GM12865 (cell line): Measurements from ENCODE around the gene C1orf53.

Source experiments
- DNase-seq: peaks from one replicate; pipeline ENCODE4 v3.0.0; 2010; ENCODE audit warnings: low read depth
- H3K4me3 ChIP-seq: 2 replicates; pipeline ENCODE4 v1.5.1; 2011; ENCODE audit warnings: mild to moderate bottlenecking, low read depth, low read length, control low read depth
- CTCF ChIP-seq: IDR thresholded peaks from 2 replicates; pipeline ENCODE4 v1.5.1; 2011; ENCODE audit warnings: low read length, control low read depth, low read depth, inconsistent platforms; ENCODE audit not compliant: insufficient read depth; ENCODE audit errors: missing control alignments

Gene C1orf53

GRCh38 chr1:197907846-197908616 is 5.6 kb downstream of the C1orf53 start:
- no peak overlapping the region for H3K4me3 ChIP-seq
- TF ChIP-seq CTCF = no peak
- no peak for DNase-seq

- DNase-seq = no peak
- no peak for TF ChIP-seq CTCF
- H3K4me3 ChIP-seq = no peak overlapping the region
Measured at GRCh38 chr1:197908716-197909220, 6.3 kb downstream of the C1orf53 start.

GRCh38 chr1:197909384-197909783 is 7.0 kb downstream of the C1orf53 start:
- no peak for DNase-seq
- TF ChIP-seq CTCF = no peak
- no peak overlapping the region for H3K4me3 ChIP-seq

GRCh38 chr1:197910120-197910991 is 7.9 kb downstream of the C1orf53 start:
- no peak for DNase-seq
- no peak for TF ChIP-seq CTCF
- H3K4me3 ChIP-seq = no peak overlapping the region

GRCh38 chr1:197911111-197911856 is 8.9 kb downstream of the C1orf53 start:
- no peak overlapping the region for H3K4me3 ChIP-seq
- DNase-seq = no peak
- TF ChIP-seq CTCF = no peak

- H3K4me3 ChIP-seq = peak overlapping the region; percentile 16
- DNase-seq = no peak
- no peak for TF ChIP-seq CTCF
Measured at GRCh38 chr1:197911857-197912696, 9.6 kb downstream of the C1orf53 start.
